ENCODE measurements around the gene CAPZB.

Gene CAPZB

GRCh38 chr1:19342062-19342750 lies 143.1 kb downstream of the CAPZB start:
- no peak for DNase-seq (ENCODE audit: low read depth)
- no peak for TF ChIP-seq CTCF (IDR thresholded peaks at IDR 0.05; ENCODE audit: control insufficient read depth, extremely low read depth, insufficient read depth)
- H3K4me3 ChIP-seq (ENCODE audit: low read depth, low read length): no peak overlapping the region

GRCh38 chr1:19341201-19342061 lies 143.9 kb downstream of the CAPZB start:
- H3K4me3 ChIP-seq (ENCODE audit: low read depth, low read length): no peak overlapping the region
- DNase-seq (ENCODE audit: low read depth): peak; percentile 11
- peak; percentile 42 for TF ChIP-seq CTCF (IDR thresholded peaks at IDR 0.05; ENCODE audit: control insufficient read depth, extremely low read depth, insufficient read depth)

- H3K4me3 ChIP-seq (ENCODE audit: low read depth, low read length): no peak overlapping the region
- DNase-seq (ENCODE audit: low read depth): no peak
- TF ChIP-seq CTCF (IDR thresholded peaks at IDR 0.05; ENCODE audit: control insufficient read depth, extremely low read depth, insufficient read depth): no peak
Measured at GRCh38 chr1:19340387-19340937, 144.9 kb downstream of the CAPZB start.

GRCh38 chr1:19339214-19339861 lies 146.0 kb downstream of the CAPZB start:
- no peak overlapping the region for H3K4me3 ChIP-seq (ENCODE audit: low read depth, low read length)
- DNase-seq (ENCODE audit: low read depth): no peak
- no peak for TF ChIP-seq CTCF (IDR thresholded peaks at IDR 0.05; ENCODE audit: control insufficient read depth, extremely low read depth, insufficient read depth)

- no peak for DNase-seq (ENCODE audit: low read depth)
- no peak overlapping the region for H3K4me3 ChIP-seq (ENCODE audit: low read depth, low read length)
- TF ChIP-seq CTCF (IDR thresholded peaks at IDR 0.05; ENCODE audit: control insufficient read depth, extremely low read depth, insufficient read depth): no peak
Measured at GRCh38 chr1:19338323-19338762, 147.0 kb downstream of the CAPZB start.

- no peak overlapping the region for H3K4me3 ChIP-seq (ENCODE audit: low read depth, low read length)
- no peak for TF ChIP-seq CTCF (IDR thresholded peaks at IDR 0.05; ENCODE audit: control insufficient read depth, extremely low read depth, insufficient read depth)
- DNase-seq (ENCODE audit: low read depth): no peak
Measured at GRCh38 chr1:19337289-19337688, 148.1 kb downstream of the CAPZB start.
